ENCODE data around the gene DDAH1.

DNA sequence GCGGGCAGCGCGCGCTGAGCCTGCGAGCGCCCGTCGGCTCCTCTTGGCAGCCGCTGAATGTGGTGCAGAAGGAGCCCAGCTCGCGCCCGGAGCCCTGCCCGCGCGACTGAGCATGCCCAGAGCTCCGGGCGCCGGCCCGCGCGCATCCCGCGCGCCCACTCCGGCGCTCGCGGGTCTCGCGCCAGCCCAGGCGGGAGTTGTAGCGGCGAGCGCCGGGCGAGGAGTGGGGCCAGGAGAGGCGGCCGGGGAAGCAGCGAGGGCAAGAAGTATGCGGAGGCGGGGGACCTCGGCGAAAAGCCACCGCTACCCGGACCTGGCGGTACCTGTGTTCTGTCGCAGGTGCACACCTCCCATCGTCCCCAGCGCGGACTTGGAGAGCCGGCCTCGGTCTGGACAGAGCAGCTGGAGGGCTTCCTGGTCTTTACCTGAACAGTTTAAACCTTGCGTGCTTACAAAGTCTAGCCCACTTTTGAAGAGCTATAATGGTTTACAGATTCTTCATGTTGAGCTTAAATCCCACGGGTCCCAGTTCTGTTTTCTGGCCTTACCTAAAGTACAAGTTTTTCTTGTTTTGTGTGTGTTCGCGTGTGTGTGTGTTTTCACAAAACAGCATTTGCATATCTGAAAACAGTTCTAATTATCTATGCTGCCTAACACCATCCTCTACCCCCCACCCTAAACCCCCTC, at the start of gene DDAH1:
- TF ChIP-seq, protein P1, sequence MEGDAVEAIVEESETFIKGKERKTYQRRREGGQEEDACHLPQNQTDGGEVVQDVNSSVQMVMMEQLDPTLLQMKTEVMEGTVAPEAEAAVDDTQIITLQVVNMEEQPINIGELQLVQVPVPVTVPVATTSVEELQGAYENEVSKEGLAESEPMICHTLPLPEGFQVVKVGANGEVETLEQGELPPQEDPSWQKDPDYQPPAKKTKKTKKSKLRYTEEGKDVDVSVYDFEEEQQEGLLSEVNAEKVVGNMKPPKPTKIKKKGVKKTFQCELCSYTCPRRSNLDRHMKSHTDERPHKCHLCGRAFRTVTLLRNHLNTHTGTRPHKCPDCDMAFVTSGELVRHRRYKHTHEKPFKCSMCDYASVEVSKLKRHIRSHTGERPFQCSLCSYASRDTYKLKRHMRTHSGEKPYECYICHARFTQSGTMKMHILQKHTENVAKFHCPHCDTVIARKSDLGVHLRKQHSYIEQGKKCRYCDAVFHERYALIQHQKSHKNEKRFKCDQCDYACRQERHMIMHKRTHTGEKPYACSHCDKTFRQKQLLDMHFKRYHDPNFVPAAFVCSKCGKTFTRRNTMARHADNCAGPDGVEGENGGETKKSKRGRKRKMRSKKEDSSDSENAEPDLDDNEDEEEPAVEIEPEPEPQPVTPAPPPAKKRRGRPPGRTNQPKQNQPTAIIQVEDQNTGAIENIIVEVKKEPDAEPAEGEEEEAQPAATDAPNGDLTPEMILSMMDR (IDR thresholded peaks at IDR 0.05; ENCODE audit: low read depth, low read length, missing input control) = no peak
- TF ChIP-seq, protein P2, sequence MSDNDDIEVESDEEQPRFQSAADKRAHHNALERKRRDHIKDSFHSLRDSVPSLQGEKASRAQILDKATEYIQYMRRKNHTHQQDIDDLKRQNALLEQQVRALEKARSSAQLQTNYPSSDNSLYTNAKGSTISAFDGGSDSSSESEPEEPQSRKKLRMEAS (IDR thresholded peaks at IDR 0.05) = no peak
- TF ChIP-seq, protein P3, sequence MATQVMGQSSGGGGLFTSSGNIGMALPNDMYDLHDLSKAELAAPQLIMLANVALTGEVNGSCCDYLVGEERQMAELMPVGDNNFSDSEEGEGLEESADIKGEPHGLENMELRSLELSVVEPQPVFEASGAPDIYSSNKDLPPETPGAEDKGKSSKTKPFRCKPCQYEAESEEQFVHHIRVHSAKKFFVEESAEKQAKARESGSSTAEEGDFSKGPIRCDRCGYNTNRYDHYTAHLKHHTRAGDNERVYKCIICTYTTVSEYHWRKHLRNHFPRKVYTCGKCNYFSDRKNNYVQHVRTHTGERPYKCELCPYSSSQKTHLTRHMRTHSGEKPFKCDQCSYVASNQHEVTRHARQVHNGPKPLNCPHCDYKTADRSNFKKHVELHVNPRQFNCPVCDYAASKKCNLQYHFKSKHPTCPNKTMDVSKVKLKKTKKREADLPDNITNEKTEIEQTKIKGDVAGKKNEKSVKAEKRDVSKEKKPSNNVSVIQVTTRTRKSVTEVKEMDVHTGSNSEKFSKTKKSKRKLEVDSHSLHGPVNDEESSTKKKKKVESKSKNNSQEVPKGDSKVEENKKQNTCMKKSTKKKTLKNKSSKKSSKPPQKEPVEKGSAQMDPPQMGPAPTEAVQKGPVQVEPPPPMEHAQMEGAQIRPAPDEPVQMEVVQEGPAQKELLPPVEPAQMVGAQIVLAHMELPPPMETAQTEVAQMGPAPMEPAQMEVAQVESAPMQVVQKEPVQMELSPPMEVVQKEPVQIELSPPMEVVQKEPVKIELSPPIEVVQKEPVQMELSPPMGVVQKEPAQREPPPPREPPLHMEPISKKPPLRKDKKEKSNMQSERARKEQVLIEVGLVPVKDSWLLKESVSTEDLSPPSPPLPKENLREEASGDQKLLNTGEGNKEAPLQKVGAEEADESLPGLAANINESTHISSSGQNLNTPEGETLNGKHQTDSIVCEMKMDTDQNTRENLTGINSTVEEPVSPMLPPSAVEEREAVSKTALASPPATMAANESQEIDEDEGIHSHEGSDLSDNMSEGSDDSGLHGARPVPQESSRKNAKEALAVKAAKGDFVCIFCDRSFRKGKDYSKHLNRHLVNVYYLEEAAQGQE (IDR thresholded peaks at IDR 0.05) = no peak
